SK-N-SH treated with all-trans-retinoic acid at 6 μM for 48 hours (cell line): ENCODE results near the gene KRT38.

Source experiments
- ARNTL ChIP-seq: fragments of 450-650 bp; formaldehyde crosslinking; IDR thresholded peaks from 2 replicates; pipeline ENCODE4 v1.5.0; 2020; ENCODE audit warnings: low read depth, mild to moderate bottlenecking, moderate library complexity, borderline replicate concordance
- CREB5 ChIP-seq: fragments of 250-450 bp; sonication (Bioruptor Pico); IDR thresholded peaks from 2 replicates; pipeline ENCODE4 v1.5.1; 2020; ENCODE audit warnings: low read depth, mild to moderate bottlenecking, moderate library complexity
- CSRNP3 ChIP-seq: fragments of 250-450 bp; sonication (Bioruptor Pico); IDR thresholded peaks from 2 replicates; pipeline ENCODE4 v1.5.1; 2021; ENCODE audit warnings: mild to moderate bottlenecking, moderate library complexity
- GLIS3 ChIP-seq: fragments of 250-450 bp; sonication (Bioruptor Pico); IDR thresholded peaks from 2 replicates; pipeline ENCODE4 v1.5.0; 2020; ENCODE audit warnings: mild to moderate bottlenecking, moderate library complexity
- ISL1 ChIP-seq: fragments of 250-450 bp; sonication (Bioruptor Pico); IDR thresholded peaks from 2 replicates; pipeline ENCODE4 v2.1.2; 2022; ENCODE audit warnings: mild to moderate bottlenecking, moderate library complexity
- OSR1 ChIP-seq: fragments of 250-450 bp; sonication (Bioruptor Pico); IDR thresholded peaks from 2 replicates; pipeline ENCODE4 v1.8.0; 2022; ENCODE audit warnings: moderate library complexity, mild to moderate bottlenecking, inconsistent platforms
- PPARA ChIP-seq: fragments of 250-450 bp; sonication (Bioruptor Pico); IDR thresholded peaks from 2 replicates; pipeline ENCODE4 v1.5.0; 2020; ENCODE audit warnings: mild to moderate bottlenecking, borderline replicate concordance
- SNAI2 ChIP-seq: fragments of 250-450 bp; sonication (Bioruptor Pico); IDR thresholded peaks from 2 replicates; pipeline ENCODE4 v1.5.0; 2020; ENCODE audit warnings: mild to moderate bottlenecking, moderate library complexity
- ZFP3 ChIP-seq: fragments of 250-450 bp; sonication (Bioruptor Pico); IDR thresholded peaks from 2 replicates; pipeline ENCODE4 v1.5.0; 2020; ENCODE audit warnings: mild to moderate bottlenecking, moderate library complexity
- ZFP30 ChIP-seq: fragments of 450-650 bp; formaldehyde crosslinking; IDR thresholded peaks from 2 replicates; pipeline ENCODE4 v1.5.0; 2022; ENCODE audit warnings: mild to moderate bottlenecking, moderate library complexity

- TF ChIP-seq ZFP30 (CRISPR knock-in tag): no peak
- TF ChIP-seq OSR1 (CRISPR knock-in tag): no peak
- TF ChIP-seq ZFP3 (CRISPR knock-in tag): no peak
- no peak for TF ChIP-seq CREB5 (CRISPR knock-in tag)
- no peak for TF ChIP-seq GLIS3 (CRISPR knock-in tag)
- no peak for TF ChIP-seq ARNTL (CRISPR knock-in tag)
- no peak for TF ChIP-seq PPARA (CRISPR knock-in tag)
- TF ChIP-seq CSRNP3 (CRISPR knock-in tag): no peak
- TF ChIP-seq ISL1 (CRISPR knock-in tag): no peak
- no peak for TF ChIP-seq SNAI2 (CRISPR knock-in tag)
Observed at GRCh38 chr17:41464682-41465081, 23.9 kb upstream of the KRT38 start.
